ENCODE measurements around the gene CYP1A2. TPM values are rescaled to one million over a fixed set of nuclear protein-coding genes. Genes with fewer than 3 reads are reported as not detected.

The CYP1A2 gene
- total RNA-seq, 2 donors from 2014 or later: not detected

- Mint-ChIP-seq H3K36me3 (ENCODE audit: low read depth) (no peaks in the 10 kb centered on the region), H3K27ac (no peak overlapping the region), H3K4me1 (no peaks in the 10 kb centered on the region), H3K9me3 (peaks cover 16% of the 10 kb centered on the region), H3K4me3 (no peak overlapping the region), H3K27me3 (ENCODE audit: insufficient read depth) (peaks cover 69% of the 10 kb centered on the region)
- Histone ChIP-seq H3K27ac (ENCODE audit: low read depth, low read length) (no peak overlapping the region), H3K4me3 (ENCODE audit: low read length) (no peak overlapping the region), H3K9ac (ENCODE audit: extremely low read depth, low read length, poor library complexity, severe bottlenecking) (no peak overlapping the region), H3K36me3 (ENCODE audit: control insufficient read depth, insufficient read depth, low read length) (no peaks in the 10 kb centered on the region), H3K4me1 (ENCODE audit: control insufficient read depth, insufficient read depth, low read length) (no peaks in the 10 kb centered on the region), H3K27me3 (ENCODE audit: control insufficient read depth, insufficient read depth, low read length, poor library complexity, severe bottlenecking) (peaks cover 38% of the 10 kb centered on the region), H3K9me3 (ENCODE audit: control insufficient read depth, low read length) (no peaks in the 10 kb centered on the region)
- 87 to 90% methylated on average over 6 to 7 of the region's 7 CpGs for WGBS, 2 experiments (ENCODE audit: insufficient coverage in 1 of 2, insufficient read length in 1 of 2)
- no peak for DNase-seq
- TF ChIP-seq, protein P1, sequence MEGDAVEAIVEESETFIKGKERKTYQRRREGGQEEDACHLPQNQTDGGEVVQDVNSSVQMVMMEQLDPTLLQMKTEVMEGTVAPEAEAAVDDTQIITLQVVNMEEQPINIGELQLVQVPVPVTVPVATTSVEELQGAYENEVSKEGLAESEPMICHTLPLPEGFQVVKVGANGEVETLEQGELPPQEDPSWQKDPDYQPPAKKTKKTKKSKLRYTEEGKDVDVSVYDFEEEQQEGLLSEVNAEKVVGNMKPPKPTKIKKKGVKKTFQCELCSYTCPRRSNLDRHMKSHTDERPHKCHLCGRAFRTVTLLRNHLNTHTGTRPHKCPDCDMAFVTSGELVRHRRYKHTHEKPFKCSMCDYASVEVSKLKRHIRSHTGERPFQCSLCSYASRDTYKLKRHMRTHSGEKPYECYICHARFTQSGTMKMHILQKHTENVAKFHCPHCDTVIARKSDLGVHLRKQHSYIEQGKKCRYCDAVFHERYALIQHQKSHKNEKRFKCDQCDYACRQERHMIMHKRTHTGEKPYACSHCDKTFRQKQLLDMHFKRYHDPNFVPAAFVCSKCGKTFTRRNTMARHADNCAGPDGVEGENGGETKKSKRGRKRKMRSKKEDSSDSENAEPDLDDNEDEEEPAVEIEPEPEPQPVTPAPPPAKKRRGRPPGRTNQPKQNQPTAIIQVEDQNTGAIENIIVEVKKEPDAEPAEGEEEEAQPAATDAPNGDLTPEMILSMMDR (conservative IDR thresholded peaks at IDR 0.05): no peak
Measured at GRCh38 chr15:74730619-74731316, 17.9 kb upstream of the CYP1A2 start.

GRCh38 chr15:74732846-74733245, 15.8 kb upstream of the CYP1A2 start:
- H3K27me3 ChIP-seq (ENCODE audit: control insufficient read depth, insufficient read depth, low read length, poor library complexity, severe bottlenecking): peaks cover 22% of the 10 kb centered on the region
- WGBS, 2 experiments (ENCODE audit: insufficient coverage in 1 of 2, insufficient read length in 1 of 2): 83 to 94% methylated on average over 1 to 5 of the region's 5 CpGs
- TF ChIP-seq, protein P1 (conservative IDR thresholded peaks at IDR 0.05): no peak
- no peak overlapping the region for H3K9ac ChIP-seq (ENCODE audit: extremely low read depth, low read length, poor library complexity, severe bottlenecking)
- Mint-ChIP-seq H3K36me3 (ENCODE audit: low read depth) (no peaks in the 10 kb centered on the region), H3K27ac (no peak overlapping the region), H3K27me3 (ENCODE audit: insufficient read depth) (peaks cover 60% of the 10 kb centered on the region), H3K9me3 (peaks cover 7% of the 10 kb centered on the region), H3K4me1 (no peaks in the 10 kb centered on the region), H3K4me3 (no peak overlapping the region)
- no peak overlapping the region for H3K27ac ChIP-seq (ENCODE audit: low read depth, low read length)
- DNase-seq: no peak
- no peaks in the 10 kb centered on the region for H3K36me3 ChIP-seq (ENCODE audit: control insufficient read depth, insufficient read depth, low read length)
- H3K4me3 ChIP-seq (ENCODE audit: low read length): no peak overlapping the region
- no peaks in the 10 kb centered on the region for H3K4me1 ChIP-seq (ENCODE audit: control insufficient read depth, insufficient read depth, low read length)
- H3K9me3 ChIP-seq (ENCODE audit: control insufficient read depth, low read length): no peaks in the 10 kb centered on the region

DNA sequence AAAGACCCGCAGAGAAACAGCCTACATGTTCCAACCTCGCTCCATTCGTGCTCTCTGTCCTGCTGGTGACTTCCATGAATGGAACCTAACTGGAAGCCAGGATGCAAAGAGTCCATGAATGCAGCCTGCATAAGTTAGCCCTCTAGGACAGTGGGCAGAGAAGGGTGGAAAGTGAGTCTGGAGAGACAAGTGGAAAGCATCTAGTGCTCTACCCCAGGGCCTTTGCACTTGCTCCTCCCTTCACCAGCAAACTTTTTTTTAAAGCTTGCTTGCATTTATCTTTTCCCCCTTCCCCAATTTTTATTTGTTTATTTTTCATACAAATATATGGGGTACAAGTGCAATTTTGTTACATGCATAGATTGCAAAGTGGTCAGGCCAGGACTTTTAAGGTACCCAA, 15.4 kb upstream of the CYP1A2 start:
- no peak overlapping the region for H3K27ac Mint-ChIP-seq
- Histone ChIP-seq H3K4me1 (ENCODE audit: control insufficient read depth, insufficient read depth, low read length) (no peaks in the 10 kb centered on the region), H3K36me3 (ENCODE audit: control insufficient read depth, insufficient read depth, low read length) (no peaks in the 10 kb centered on the region), H3K4me3 (ENCODE audit: low read length) (no peak overlapping the region), H3K27me3 (ENCODE audit: control insufficient read depth, insufficient read depth, low read length, poor library complexity, severe bottlenecking) (peaks cover 20% of the 10 kb centered on the region), H3K9ac (ENCODE audit: extremely low read depth, low read length, poor library complexity, severe bottlenecking) (no peak overlapping the region), H3K9me3 (ENCODE audit: control insufficient read depth, low read length) (no peaks in the 10 kb centered on the region), H3K27ac (ENCODE audit: low read depth, low read length) (no peak overlapping the region)
- TF ChIP-seq, protein P1 (conservative IDR thresholded peaks at IDR 0.05): no peak
- WGBS, 2 experiments (ENCODE audit: insufficient coverage in 1 of 2, insufficient read length in 1 of 2): 92 to 94% methylated on average over 3 of the region's 3 CpGs
- no peaks in the 10 kb centered on the region for H3K4me1 Mint-ChIP-seq
- peaks cover 57% of the 10 kb centered on the region for H3K27me3 Mint-ChIP-seq (ENCODE audit: insufficient read depth)
- H3K36me3 Mint-ChIP-seq (ENCODE audit: low read depth): no peaks in the 10 kb centered on the region
- H3K4me3 Mint-ChIP-seq: no peak overlapping the region
- H3K9me3 Mint-ChIP-seq: peaks cover 4% of the 10 kb centered on the region
- no peak for DNase-seq
